ENCODE measurements around the gene AFAP1.

The AFAP1 gene

DNA sequence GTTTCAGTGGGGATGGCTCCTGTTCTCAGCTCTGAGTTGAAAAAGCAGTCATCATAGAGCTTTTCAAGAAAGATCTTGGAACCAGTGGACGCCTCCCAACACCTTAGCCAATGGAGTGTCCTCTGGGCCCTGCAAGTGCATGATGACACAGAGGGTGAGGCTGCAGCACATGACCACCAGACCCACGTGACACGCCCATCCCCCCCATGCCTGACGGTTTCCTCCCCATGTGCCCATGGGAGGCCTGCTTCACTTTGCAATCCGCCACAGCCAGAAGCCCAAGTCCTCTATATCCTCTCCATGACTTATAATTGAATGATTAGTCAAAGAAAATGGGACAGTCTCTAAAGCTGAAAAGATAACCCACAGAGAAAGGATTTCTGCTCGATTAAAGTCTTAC lies 187.0 kb downstream of the AFAP1 start:
- TF ChIP-seq, protein P1, sequence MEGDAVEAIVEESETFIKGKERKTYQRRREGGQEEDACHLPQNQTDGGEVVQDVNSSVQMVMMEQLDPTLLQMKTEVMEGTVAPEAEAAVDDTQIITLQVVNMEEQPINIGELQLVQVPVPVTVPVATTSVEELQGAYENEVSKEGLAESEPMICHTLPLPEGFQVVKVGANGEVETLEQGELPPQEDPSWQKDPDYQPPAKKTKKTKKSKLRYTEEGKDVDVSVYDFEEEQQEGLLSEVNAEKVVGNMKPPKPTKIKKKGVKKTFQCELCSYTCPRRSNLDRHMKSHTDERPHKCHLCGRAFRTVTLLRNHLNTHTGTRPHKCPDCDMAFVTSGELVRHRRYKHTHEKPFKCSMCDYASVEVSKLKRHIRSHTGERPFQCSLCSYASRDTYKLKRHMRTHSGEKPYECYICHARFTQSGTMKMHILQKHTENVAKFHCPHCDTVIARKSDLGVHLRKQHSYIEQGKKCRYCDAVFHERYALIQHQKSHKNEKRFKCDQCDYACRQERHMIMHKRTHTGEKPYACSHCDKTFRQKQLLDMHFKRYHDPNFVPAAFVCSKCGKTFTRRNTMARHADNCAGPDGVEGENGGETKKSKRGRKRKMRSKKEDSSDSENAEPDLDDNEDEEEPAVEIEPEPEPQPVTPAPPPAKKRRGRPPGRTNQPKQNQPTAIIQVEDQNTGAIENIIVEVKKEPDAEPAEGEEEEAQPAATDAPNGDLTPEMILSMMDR (IDR thresholded peaks at IDR 0.05; ENCODE audit: control insufficient read depth, extremely low read depth, insufficient read depth), result no peak
- no peak for DNase-seq (ENCODE audit: low read depth)
- H3K4me3 ChIP-seq (ENCODE audit: low read depth, low read length), result no peak overlapping the region

DNA sequence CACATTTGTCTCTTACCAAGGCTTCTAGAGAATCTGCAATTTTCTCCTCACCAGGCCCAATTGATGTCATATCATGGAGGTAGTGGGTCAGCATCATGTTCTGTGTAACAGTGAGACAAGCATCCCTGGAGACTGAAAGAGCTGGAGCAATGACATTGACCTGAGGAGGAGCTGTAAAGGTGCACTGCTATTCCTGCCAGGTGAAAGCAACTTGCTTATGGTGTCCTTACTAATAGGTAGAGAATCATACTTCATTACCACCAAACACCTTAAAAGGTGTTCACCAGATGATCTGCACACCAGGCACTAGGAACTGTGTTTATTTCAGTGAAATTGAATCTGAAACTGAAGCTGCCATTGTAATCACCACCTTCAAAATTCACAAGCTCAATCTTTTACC lies 188.7 kb downstream of the AFAP1 start:
- no peak overlapping the region for H3K4me3 ChIP-seq (ENCODE audit: low read depth, low read length)
- DNase-seq (ENCODE audit: low read depth), result no peak
- TF ChIP-seq, protein P1 (IDR thresholded peaks at IDR 0.05; ENCODE audit: control insufficient read depth, extremely low read depth, insufficient read depth), result no peak

DNA sequence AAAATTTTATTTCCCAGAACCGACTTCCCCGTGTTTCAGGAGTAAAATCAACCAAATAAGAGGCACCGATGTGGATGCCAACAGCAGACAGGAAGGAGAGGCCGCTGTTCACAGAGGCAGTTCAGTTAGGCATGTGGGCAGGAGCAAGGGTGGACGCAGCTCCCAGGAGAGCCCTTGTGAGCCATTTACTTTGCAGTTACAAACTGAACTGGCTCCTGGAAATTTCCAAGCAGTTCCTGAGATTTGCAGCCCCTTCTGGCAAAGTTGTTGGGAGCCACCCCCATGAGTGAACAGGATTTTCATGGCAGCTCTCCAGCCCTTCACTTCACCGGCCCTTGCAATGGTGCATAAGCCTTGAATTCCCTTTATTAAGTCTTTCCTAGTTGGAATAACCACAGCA lies 189.1 kb downstream of the AFAP1 start:
- TF ChIP-seq, protein P1 (IDR thresholded peaks at IDR 0.05; ENCODE audit: control insufficient read depth, extremely low read depth, insufficient read depth), result no peak
- DNase-seq (ENCODE audit: low read depth), result no peak
- H3K4me3 ChIP-seq (ENCODE audit: low read depth, low read length), result no peak overlapping the region

DNA sequence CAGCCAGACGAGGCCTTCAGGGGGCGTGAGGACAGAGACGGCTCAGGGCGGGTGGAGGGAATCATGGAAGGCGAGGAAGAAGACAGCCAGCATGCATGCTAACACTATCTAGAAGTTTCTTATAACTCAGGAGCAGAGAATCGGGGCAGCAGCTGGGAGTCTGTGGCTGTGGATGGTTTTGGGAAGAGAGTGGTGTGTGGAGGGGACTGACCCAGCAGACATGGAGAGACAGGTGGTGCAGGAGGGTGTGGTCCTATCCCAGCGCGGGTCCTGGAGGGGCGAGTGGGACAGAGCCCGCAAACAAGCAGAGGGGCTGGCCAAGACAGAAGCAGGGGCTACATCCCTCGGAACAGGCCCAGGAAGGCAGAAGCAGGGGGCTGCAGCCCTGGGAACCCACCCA lies 192.1 kb downstream of the AFAP1 start:
- no peak for DNase-seq (ENCODE audit: low read depth)
- TF ChIP-seq, protein P1 (IDR thresholded peaks at IDR 0.05; ENCODE audit: control insufficient read depth, extremely low read depth, insufficient read depth), result no peak
- H3K4me3 ChIP-seq (ENCODE audit: low read depth, low read length), result no peak overlapping the region

DNA sequence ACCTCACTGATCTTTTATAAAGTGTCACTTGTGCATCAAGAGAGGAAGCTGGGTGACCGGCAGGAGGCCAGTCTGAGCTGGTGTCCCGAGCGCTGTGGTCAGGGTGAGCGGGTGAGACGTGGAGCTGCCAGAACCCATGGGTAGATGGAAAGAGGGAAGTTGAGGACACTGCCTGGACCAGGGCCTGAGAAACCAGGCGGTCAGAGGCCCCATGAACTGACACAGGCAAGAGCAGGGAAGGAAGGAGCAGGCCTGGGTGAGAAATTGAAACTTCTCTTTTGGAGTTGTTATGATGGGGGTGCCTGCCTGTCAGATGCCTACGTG lies 192.6 kb downstream of the AFAP1 start:
- TF ChIP-seq, protein P1 (IDR thresholded peaks at IDR 0.05; ENCODE audit: control insufficient read depth, extremely low read depth, insufficient read depth), result no peak
- H3K4me3 ChIP-seq (ENCODE audit: low read depth, low read length), result no peak overlapping the region
- DNase-seq (ENCODE audit: low read depth), result no peak

DNA sequence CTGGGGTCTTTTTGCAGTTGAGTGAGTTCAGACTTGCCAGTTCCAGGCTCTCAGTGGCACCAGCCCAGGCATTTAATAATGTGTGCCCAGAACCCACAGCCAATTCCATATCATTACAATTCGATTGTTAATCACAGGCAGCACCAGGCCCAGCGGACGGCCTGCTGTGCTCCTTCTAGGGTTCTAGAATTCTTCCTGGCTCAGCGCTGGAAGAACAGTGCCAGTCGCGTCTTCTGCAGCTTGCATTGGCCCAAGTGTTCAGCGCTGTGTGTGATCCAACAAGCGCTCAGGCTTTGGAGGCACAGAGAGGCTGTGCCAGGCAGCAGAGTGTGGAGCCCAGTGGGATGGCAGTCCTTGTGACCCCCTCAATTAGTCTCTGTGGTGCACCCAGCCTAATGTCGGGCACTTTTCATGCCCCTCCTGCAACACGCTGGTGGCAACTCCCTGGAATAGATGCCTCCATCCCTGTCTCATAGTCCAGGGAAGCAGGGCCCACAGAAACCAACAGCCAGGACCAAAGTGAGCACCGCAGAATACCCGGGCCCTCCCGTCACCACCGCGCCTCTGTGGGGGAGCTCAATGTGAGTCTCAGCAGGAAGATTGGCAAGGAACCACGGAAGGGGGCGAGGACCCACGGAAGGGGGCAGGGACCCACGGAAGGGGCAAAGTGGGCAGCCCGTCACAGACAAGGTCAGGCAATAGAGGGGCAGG lies 193.2 kb downstream of the AFAP1 start:
- H3K4me3 ChIP-seq (ENCODE audit: low read depth, low read length), result no peak overlapping the region
- no peak for DNase-seq (ENCODE audit: low read depth)
- TF ChIP-seq, protein P1 (IDR thresholded peaks at IDR 0.05; ENCODE audit: control insufficient read depth, extremely low read depth, insufficient read depth), result no peak

DNA sequence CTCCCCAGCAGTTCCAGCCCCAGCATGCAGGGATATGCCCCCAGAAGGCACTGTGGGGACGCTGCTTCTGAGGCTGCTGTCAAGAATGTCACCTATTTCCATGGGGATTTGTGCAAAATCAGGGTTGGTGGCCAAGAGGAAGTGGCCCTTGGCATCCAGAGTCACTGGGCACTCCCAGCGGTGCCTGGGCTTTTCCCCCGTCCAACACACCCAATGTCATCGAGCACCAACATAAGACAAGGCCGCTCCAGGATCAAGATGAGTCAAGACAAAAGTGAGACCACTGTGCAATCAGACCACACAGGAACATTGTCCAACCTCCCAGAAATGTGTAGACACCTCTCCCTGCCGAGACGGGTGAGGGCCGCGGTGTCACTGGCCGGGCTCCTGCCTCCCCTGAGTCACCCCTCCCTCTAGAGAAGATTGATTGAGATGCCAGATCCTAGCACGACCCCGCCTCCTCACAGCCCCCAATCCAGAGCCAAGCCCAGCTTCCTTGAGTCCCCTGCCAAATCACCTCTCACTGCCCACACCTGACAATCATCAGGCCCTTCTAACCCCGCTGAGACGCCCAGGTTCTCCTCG lies 194.3 kb downstream of the AFAP1 start:
- TF ChIP-seq, protein P1 (IDR thresholded peaks at IDR 0.05; ENCODE audit: control insufficient read depth, extremely low read depth, insufficient read depth), result no peak
- DNase-seq (ENCODE audit: low read depth), result no peak

More for the DNA sequence above, 194.3 kb downstream of the AFAP1 start:
- H3K4me3 ChIP-seq (ENCODE audit: low read depth, low read length), result no peak overlapping the region

All from LNCaP clone FGC (cell line).